Measurements from ENCODE around the gene SAP25.

SAP25 gene

DNA sequence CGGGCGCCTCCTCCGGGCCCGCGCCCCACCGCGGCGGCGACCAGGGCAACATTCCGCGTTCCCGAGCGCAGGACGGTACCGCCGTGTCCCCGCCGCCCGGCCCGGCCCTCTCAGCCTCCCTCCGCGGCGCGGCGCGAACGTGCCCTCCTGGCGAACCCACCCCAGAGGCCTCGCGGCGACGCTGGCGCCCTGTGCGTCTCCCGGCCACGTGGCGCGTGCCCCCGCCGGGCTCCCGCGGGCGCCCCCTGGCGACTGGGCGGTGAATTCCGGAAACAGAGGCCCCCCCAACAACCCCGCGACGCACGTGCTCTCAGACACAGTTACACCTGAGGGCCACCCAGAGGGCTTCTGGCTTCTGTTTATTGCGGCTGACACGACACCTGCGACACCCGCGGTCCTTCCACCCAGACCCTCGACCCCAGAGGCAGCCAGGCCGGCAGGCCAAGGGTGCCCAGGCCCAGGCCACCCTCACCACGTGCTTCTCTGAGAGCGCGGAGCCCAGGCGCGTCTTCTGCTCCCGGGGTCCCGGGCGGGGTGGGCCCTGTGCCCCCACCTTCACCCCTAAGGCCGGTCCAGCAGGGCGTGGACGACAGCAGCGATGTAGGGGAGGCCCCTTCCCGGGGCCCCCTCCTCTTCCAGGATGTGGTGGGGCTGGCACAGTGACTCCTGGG is at the start of gene SAP25:
TSS of gene SAP25 (minus strand) at position 210 of the 671 bp plus-strand sequence. CDS start at position 52, 158 bp downstream.
- no peak for DNase-seq (ENCODE audit: low read depth in 3 of 3, low spot score in 1 of 3)

DNA sequence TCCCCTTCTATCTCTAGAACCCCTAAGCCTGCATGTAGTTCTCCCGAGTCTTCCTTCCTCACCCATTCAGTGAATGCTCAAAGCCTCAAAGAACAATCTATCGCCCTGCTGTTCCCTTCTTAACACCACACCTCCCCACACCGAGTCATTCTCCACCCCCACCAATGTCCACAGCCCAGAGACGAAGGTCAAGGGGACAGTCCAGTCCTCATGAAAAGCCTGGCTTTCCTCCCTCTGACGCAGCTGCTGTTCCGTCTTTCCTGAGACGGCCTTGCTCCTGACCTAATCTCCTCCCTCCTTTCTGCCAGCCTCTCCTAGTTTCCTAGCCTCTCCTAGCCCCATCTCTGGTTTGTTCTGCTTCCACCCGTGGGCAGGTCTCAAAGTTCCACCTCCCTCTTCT is 47.9 kb upstream of the SAP25 start:
- no peak for DNase-seq (ENCODE audit: low read depth in 3 of 3, low spot score in 1 of 3)

DNA sequence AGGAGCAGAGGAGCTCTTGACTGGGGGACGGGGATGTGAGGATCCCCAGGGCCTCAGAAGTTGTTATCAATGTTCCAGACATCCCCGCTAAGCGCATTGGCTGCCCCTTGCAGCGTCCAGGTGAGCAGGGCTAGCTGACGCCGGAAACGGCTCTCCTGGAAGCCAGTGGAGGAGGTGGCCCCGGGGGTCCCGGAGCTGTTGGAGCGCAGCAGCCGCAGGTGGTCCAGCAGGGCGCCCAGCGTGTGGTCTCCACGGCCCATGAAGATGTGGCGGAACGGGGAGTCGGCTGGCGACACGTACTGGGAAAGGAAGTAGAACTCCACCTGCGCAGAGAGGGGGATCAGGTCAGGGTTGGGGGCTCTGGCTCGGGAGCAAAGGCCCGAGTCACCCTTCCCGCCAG is 47.1 kb upstream of the SAP25 start:
- DNase-seq (ENCODE audit: low read depth in 3 of 3, low spot score in 1 of 3) = no peak

DNA sequence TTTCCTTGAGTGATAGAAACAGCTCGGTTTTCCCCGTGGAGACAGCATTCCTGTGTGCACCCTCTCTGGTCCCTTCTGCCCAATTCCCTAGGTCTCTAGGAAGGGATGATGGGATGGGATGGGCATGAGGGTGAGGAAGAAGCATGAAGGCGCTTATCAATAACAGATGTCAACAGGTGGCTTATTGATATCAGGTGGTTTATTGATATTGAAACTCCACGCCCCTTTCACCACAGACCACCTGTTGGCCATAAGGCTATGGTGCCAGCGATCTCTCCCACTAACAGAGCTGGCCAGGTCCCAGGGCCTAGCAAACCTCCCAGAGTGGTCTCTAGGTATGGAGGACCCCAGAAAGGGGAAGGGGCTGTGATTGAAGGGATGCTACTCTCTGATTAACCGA is 46.5 kb upstream of the SAP25 start:
- DNase-seq (ENCODE audit: low read depth in 3 of 3, low spot score in 1 of 3) = no peak

DNA sequence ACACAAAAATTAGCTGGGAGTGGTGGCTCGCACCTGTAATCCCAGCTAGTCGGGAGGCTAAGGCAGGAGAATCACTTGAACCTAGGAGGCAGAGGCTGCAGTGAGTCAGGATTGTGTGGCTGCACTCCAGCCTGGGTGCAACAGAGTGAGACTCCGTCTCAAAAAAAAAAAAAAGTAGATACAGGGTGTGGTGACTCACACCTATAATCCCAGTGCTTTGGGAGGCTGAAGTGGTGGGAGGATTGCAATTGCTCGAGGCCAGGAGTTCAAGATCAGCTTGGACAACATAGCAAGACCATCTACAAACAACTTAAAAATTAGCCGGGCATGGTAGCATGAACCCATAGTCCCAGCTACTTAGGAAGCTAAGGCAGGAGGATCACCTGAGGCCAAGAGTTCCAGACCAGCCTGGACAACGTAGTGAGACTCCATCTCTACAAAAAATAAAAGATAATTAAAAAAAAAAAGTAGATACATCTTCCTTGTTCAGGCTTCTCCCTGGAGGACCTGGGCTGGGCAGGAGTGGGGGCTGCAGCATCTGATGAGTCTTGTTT is 40.7 kb upstream of the SAP25 start:
- no peak for DNase-seq (ENCODE audit: low read depth in 3 of 3, low spot score in 1 of 3)

DNA sequence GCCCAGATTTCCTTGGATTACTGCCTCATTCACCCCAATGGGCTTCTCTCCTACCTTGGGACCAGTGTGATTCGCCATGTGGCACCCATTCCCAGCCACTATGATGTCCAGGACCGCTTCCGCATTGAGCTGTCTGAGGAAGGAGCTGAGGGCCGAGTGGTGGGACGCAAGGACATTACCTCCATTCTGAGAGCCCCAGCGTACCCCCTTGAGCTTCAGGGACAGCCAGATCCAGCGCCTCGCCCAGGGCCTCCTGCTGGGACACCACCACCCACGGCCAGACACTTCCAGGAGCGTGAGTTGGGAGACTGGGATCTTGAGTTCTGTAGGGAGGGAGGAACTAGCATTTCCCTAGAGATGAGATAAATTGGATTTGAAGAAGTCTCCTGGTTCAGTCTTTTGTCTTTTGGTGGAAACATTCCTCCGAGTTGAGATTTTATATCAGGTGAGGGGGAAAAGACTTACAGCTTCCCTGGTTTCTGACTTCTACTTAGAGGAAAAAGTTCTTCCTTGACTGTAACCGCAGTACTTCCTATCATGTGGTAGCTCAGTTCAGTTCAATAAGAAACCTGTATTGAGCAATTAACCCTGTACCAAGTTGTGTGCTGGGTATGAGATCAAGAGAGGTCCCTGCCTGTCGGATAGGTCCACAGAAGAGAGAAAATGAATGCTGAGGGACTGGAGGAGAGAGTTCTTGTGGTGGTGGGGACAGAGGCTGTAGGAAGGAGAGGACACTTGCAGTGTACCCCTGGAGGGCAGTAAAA is 39.9 kb upstream of the SAP25 start:
- no peak for DNase-seq (ENCODE audit: low read depth in 3 of 3, low spot score in 1 of 3)

DNA sequence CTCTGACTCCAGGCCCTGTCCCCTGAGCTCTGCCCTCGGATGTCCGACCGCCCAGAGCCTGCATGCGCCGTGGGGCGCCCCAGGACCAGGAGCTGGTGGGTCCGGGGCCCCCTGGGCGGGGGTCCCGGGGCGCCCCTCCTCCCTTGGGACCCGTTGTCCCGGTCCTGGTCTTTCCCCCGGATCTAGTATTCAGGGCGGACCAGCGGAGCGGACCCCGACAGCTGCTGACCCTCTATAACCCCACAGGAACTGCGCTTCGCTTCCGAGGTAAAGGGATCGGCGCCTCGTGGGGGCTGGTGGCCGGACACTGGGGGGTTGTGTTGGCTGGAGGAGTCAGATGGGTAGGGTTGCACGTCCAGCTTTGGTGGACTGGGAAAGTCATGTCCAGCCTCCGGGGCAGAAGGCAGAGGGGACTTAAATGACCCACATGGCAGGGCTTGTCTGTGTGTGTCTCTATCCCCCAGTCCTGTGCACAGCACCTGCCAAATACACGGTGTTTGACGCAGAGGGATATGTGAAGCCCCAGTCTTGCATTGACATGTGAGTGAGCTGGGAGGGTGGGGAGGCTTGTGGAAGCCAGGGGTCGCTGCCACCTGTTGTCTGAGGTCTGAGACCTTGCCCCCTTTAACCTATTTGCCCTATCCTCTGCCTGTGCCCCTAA is 39.2 kb upstream of the SAP25 start:
- DNase-seq (ENCODE audit: low read depth in 3 of 3, low spot score in 1 of 3) = no peak

DNA sequence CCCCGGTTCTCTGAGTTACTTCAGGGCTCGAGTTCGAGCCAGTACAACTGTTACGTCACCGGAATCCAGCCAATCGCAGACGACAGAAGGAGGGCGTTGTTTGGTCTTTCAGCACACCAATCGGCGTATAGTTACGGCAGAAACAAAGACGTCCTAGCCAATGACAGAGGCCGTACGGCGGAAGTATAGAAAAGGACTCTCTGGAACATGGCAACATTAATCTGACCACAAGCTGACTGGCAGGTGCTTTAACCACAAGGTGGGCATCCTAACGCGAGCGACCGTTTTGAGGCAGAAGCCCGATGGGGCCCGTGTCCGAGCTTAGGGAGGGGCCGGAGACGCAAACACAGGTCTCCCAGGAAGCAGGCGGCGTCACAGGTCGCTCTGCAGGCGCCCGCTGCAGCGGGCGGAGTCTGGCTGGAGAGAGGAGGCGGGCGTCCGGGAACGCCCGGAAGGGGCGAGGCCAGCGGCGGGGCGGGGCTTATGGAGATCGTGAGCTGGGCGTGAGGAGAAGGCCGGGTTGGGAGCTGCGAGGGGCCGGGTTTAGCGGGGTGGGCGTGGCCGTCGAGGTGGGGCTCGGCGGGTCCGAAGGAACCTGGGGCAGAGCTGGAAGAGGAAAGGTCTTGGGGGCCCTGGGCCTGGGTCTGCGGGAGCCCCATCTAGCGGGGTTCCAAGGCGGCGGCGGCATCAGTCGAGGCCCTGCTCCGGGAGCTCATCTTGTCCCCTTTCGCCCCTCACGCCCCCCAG is 38.5 kb upstream of the SAP25 start, which contains the start of gene MOSPD3:
TSS of gene MOSPD3 (plus strand) at position 558 of the 747 bp plus-strand sequence. CDS start 252 bp downstream, outside the sequence.
- DNase-seq (ENCODE audit: low read depth in 3 of 3, low spot score in 1 of 3) = peak; percentile 93 to 98 (median 96)

DNA sequence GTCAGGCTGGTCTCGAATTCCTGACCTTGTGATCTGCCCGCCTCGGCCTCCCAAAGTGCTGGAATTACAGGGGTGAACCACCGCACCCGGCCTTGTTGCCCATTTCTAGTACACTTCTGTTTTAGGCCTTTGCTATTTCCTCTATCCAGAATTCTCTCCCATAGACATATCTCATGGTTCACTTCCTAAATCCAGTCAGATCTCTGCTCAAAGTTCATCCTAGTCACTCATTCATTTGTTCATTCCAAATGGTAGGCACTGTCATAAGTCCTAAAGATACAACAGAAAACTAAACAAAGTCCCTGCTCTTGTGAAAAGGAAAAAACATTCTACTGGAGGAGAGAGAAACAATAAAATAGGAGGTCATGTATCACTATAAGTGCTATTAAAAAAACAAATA is 36.3 kb upstream of the SAP25 start:
- no peak for DNase-seq (ENCODE audit: low read depth in 3 of 3, low spot score in 1 of 3)

DNA sequence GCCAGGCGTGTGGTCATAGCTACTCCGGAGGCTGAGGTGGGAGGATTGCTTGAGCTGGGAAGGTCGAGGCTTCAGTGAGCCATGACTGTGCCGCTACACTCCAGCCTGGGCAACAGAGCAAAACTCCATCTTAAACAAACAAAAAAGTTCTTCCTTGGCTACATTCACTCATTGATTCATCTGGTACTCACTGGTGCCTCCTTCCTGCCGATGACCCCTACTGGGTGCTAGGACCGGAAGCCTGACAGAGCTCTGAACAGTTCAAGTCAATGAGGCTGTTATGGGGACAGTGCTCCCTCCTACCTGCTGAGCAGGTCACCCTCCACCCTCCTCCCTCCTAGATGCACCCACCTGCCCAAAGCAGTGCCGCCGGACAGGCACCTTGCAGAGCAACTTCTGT is 33.4 kb upstream of the SAP25 start:
- DNase-seq (ENCODE audit: low read depth in 3 of 3, low spot score in 1 of 3) = no peak

DNA sequence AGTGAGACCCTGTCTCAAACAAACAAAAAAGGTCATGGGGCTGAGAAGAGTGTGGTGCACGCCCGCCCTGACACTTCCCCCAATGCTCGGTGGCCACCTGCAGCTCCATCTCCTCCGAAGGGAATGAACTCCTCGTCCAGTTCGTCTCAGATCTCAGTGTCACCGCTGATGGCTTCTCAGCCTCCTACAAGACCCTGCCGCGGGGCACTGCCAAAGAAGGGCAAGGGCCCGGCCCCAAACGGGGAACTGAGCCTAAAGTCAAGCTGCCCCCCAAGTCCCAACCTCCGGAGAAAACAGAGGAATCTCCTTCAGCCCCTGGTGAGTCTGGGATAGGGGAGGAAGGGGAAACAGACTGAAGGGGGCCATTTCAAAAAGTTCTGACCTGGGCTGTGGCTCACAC is 32.6 kb upstream of the SAP25 start:
- DNase-seq (ENCODE audit: low read depth in 3 of 3, low spot score in 1 of 3) = no peak

DNA sequence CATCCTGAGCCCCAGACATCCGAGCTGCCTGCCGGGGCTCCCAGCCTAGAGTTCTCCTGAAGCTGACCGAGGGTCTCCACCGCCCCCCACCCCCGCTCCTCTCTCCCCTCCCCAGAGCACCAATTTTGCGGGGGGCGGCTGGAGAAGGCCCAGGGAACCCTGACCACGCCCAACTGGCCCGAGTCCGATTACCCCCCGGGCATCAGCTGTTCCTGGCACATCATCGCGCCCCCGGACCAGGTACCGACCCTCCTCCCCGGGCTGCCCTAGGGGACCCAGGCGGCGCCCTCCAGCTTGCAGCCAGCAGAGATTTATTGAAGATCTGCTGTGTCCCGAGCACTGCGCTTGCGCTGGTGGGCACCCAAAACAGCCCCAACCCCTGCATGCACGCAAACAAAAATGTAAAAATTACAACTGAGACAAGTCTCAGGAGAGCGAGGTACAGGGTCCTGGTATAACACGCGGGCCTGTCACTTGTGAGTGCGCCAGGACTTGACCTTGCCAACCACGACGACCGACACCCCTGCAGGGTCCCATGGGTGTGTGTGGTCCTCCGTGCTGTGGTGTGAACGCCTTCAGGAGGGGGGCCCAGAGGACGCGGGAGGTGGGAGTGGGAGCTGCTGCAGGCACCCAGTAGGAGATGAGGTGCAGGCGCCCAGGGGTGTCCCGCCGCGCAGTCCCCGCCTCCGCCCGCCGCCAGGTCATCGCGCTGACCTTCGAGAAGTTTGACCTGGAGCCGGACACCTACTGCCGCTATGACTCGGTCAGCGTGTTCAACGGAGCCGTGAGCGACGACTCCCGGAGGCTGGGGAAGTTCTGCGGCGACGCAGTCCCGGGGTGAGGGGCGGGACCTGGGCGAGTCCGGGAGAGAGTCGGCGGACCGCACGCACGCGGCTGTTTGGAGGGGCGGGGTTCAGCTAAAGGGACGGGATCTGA is 31.5 kb upstream of the SAP25 start:
- no peak for DNase-seq (ENCODE audit: low read depth in 3 of 3, low spot score in 1 of 3)

DNA sequence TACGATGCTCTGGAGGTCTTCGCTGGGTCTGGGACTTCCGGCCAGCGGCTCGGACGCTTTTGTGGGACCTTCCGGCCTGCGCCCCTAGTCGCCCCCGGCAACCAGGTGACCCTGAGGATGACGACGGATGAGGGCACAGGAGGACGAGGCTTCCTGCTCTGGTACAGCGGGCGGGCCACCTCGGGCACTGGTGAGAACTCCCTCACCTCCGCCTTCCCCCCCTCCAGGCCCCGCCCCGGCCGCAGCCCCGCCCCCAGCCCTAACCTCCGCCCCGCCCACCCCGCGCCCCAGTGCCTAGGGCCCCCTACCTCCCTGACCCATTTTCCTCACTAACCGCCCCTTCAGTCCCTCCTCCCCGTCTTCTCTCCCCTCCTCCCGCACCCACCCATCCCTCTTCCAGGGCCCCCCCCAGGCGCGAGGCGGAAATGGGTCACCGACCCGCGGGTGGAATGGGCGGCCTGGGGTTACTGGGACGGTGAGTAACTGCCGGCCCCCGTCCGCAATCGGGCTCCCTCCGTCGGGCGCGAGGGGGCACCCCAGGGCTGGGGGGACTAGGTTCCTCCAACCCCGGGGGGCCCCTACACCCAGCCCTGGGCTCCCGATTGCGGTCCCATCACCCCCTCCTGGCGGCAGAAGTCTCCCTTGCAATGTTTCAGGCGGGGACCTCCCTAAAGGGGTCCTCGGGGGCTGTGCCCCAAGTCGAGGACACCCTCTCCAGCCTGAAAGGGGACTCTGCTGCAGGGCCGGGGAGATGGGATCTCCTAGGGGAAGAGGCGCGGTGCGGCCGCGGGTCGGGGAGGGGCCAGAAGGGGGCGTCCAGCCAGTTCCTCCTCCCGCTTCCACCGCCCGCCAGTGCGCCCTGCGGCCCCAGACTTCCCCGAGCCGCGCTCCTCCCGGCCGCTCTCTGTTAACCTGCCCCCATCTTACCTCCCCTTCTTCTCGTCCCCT is 30.6 kb upstream of the SAP25 start:
- DNase-seq (ENCODE audit: low read depth in 3 of 3, low spot score in 1 of 3) = peak in 2 of 3 donors; percentile 50 to 59

DNA sequence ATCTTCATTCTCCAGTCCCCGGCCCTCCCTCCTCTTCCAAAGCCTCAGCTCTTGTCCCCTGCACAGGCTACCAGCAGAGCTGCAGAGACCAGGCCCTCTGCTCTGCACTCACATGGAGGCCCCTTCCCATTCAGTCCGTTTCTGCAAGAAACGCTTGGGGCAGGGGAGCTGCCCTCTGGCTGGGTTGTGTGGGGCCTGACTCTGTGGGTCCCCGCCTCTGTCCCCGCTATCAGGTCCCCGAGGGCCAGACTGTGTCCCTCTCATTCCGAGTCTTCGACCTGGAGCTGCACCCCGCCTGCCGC is 30.0 kb upstream of the SAP25 start:
- DNase-seq (ENCODE audit: low read depth in 3 of 3, low spot score in 1 of 3) = no peak

DNA sequence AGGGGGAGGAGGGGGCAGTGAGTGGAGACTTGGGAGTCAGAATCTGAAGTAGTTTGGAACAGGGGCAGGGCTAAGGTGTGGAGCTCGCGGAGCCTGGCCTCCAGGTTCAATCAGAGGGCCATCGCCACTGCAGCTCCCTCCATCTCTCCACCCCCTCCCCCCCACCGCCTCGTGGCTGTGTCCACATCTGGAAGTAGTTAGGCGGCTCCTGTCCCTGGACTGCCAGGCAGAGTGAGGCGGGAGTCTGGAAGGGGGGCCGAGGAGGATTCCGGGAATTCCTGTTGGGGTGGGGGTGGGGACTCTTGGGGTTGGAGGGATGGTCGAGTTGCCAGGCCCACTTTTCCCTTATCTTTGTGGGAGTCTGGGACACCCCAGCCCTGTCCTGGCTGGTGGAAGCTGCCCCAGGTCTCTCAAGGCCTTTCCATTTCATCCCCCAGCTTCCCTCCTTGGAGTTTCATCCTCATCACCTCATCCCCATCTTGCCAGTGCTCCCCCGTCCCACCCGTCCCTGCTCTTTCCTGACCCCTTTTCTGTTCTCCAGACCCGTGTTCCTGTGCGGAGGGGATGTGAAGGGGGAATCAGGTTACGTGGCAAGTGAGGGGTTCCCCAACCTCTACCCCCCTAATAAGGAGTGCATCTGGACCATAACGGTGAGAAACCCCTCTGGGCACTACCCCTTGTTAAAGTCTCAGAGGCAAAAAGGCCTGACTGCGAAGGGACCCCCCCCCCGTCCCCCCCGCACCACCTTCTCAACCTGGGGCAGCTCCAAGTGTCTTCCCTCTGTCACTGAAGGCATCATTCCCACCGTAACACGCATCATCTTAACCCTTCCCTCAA is 29.4 kb upstream of the SAP25 start:
- DNase-seq (ENCODE audit: low read depth in 3 of 3, low spot score in 1 of 3) = no peak

DNA sequence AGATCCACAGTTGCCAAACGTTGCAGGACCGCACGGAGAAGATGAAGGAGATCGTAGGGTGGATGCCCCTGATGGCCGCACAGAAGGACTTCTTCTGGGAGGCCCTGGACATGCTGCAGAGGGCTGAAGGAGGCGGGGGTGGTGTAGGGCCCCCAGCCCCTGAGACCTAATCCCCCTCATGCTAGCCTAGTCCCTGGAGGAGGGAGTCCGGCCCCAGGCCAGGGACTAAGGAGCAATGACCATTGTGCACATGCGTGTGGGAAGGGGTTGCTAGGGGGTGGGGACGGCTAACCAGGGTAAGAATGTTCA is 27.0 kb upstream of the SAP25 start:
- no peak for DNase-seq (ENCODE audit: low read depth in 3 of 3, low spot score in 1 of 3)

DNA sequence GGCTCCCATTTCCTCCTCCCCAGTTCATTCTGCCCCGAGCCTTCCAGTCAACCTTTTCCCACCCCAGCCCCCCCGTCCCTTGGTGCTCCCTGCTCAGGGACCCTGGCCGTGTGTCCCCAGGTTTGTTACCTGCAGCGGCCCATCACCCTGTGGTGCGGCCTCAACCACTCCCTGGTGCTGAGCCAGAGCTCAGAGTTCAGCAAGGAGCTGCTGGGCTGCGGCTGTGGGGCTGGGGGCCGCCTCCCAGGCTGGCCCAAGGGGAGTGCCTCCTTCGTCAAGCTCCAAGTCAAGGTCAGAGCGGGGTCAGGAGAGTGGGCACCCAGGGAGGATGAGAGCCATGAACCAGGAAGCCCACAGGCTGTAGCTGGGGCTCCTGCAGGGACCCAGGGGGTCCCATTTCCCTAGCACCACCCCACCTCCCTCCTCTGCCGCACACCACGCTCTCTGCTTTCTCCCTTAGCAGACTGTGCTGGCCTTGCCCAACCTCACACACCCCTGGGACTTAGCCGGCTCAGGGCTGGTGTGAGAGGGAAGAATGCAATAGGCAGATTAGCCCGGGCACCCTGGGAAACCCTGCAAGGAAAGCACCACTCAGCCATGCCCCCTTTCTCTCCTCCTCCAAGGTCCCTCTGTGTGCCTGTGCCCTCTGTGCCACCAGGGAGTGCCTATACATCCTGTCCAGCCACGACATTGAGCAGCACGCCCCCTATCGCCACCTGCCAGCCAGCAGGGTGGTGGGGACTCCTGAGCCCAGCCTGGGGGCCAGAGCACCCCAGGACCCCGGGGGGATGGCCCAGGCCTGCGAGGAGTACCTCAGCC is 26.4 kb upstream of the SAP25 start:
- DNase-seq (ENCODE audit: low read depth in 3 of 3, low spot score in 1 of 3) = no peak

DNA sequence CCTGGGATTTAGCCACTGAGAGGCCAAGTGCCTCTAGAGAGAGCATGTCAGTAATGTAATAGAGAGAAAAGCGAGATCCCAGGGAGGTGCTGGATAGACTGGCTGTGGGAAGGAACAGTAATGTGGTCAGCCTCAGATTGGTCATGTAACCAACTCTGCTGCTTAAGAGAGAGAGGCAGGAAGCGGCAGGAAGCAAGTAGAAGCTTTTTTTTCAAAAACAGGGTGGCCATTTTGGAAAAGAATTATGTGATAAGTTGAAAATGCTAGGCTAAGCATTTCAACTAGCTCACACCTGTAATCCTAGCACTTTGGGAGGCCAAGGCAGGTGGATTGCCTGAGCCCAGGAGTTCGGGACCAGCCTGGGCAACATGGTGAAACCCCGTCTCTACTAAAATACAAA is 24.7 kb upstream of the SAP25 start:
- no peak for DNase-seq (ENCODE audit: low read depth in 3 of 3, low spot score in 1 of 3)
